ENCODE measurements around the gene LSR.
A peak's percentile ranks its signal among the peaks of the same experiment; 100 is the strongest.
"Not testable (repeated sequence)": the region's sequence is repeated elsewhere in the genome, so short reads cannot be mapped to it uniquely, and the experiment has no call there.

Gene LSR

GRCh38 chr19:35268536-35269437 is 20.0 kb downstream of the LSR start, which contains the start of gene USF2:
TSS of gene USF2 (plus strand) at chr19:35268962. CDS start at chr19:35269102, 140 bp downstream.
- DNase-seq: peak; percentile 72

GRCh38 chr19:35269438-35270117 is 20.8 kb downstream of the LSR start:
- peak; percentile 65 for DNase-seq

DNA sequence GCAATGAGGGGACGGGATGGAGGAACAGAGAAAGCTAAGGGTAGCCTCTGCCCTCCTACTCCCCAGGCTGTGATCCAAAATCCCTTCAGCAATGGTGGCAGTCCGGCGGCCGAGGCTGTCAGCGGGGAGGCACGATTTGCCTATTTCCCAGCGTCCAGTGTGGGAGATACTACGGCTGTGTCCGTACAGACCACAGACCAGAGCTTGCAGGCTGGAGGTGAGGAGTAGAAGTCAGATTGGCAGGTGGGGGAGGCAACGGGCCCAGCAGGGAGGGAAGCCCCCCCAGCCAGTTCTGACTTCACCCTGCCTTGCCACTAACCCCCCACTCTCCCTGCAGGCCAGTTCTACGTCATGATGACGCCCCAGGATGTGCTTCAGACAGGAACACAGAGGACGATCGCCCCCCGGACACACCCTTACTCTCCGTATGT is 21.6 kb downstream of the LSR start:
- DNase-seq: no peak

GRCh38 chr19:35271546-35271945 is 22.7 kb downstream of the LSR start:
- no peak for DNase-seq

DNA sequence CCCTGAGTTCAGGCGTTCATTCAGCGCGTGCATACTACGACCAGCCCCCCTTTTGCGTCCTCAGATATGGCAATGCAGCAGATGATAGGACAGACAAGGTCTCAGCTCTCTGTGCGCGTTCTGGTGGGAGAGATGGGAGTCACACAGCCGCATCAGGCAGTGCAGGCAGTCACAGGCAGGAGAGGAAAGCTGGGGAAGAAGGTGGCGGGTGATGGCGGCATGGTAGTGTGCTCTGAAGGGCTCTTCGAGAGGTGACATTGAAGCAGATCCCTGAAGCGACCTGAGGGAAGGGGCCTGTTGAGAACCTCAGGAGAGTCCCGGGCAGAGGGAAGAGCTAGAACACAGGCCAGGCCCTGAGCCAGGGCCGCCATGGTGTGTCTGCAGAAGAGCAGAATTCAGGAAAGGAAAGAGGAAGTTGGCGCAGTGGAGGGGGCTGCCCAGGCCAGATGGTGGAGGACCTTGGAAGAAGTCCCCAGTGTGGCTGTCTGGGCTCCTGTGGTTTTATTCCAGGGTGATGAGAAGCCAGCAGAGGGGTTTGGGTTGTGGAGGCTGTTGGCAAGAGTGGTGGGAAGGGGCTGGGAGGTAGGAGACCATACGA is 23.4 kb downstream of the LSR start:
- DNase-seq: no peak

GRCh38 chr19:35272954-35273649 is 24.3 kb downstream of the LSR start:
- DNase-seq: no peak

- no peak for DNase-seq
These were observed 25.0 kb downstream of the LSR start for GRCh38 chr19:35273686-35274259.

GRCh38 chr19:35274323-35274722 is 25.5 kb downstream of the LSR start:
- DNase-seq: no peak

GRCh38 chr19:35276706-35277281 is 28.0 kb downstream of the LSR start:
- DNase-seq: no peak

GRCh38 chr19:35278578-35279284 is 29.9 kb downstream of the LSR start:
- no peak for DNase-seq

- DNase-seq: no peak
These were observed 30.6 kb downstream of the LSR start for GRCh38 chr19:35279374-35279773.

DNA sequence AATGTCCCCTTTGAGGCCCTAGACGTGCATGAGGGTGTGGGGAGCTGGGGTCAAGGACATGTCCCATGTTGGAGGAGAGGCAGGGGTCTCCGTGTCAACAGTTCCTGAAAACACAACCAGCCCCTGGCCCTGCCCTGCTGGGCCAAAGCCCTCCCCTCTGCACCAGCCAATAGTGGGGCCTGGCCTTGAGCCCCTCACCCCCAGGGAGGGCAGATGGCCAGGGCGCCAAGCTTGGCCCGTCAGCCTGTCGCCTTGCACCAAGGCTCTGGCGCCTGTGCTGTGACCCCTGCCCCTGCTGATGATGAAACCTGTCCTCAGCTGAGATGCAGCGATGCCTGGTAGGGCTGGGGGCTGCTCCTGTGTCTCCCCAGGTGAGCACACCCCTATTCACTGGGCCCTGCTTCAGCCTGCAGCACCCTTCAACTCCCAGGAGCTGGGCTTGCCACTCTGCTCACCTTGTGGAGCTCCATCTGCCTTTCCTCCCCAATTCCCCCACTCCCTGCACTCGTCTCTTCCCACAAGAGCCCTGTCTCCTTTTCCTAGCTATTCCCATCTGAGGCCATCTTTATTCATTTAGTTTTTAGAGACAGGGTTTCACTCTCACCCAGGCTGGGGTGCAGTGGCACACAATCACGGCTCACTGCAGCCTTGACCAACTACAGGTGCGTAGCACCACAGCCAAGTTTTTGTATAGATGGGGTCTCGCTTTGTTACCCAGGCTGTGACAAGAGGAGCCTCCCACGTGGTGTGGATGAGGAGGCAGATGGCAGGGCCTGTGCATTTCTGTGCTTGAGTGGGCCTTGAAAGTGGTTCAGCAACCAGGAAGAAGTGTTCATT is 31.4 kb downstream of the LSR start:
- no peak for DNase-seq

GRCh38 chr19:35281303-35281702 is 32.5 kb downstream of the LSR start:
- no peak for DNase-seq

GRCh38 chr19:35284153-35285094 is 35.6 kb downstream of the LSR start:
- no peak for DNase-seq

DNA sequence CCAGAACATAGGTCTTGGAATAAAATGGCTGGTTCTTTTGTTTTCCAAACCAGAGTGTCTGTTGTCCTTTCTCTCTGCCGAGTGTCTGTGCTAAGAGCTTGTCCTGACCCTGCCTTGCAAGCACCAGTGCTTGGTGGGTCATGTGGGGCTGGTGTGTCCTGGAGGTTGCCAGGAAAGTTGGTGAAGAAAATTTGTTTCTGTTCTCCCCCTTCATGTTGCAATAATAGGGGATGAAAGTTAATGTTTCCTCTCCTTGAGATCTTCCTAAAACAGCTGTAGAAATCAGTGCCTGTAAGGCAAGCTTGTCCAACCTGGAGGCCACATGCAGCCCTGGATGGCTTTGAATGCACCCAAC is 36.3 kb downstream of the LSR start:
- no peak for DNase-seq

DNA sequence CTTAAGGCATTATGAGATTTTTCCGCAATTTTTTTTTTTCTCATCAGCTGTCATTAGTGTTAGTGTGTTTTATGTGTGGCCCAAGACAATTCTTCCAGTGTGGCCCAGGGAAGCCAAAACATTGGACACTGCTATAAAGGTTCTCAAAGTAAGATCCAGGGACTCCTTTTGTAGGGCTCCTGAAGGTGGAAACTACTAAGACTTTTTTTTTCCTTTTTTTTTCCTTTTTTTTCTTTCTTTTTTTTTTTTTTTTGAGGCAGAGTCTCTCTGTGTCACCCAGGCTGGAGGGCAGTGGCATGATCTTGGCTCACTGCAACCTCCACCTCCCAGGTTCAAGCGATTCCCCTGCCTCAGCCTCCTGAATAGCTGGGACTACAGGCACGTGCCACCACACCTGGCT is 36.7 kb downstream of the LSR start:
- DNase-seq: not testable (repeated sequence)

DNA sequence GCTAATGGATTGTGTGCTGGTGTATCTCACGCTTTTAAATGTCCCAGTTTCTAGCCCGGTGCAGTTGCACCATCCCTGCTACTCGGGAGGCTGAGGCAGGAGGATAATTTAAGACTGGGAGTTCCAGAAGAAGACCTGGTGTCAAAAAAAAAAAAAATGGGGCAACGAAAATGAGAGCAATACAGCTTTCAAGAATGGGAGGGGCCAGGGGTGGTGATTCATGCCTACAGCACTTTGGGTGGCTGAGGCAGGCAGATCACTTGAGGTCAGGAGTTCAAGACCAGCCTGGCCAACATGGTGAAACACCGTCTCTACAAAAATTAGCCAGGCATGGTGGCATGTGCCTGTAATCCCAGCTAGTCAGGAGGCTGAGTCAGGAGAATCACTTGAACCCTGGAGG is 37.3 kb downstream of the LSR start:
- DNase-seq: not testable (repeated sequence)

DNA sequence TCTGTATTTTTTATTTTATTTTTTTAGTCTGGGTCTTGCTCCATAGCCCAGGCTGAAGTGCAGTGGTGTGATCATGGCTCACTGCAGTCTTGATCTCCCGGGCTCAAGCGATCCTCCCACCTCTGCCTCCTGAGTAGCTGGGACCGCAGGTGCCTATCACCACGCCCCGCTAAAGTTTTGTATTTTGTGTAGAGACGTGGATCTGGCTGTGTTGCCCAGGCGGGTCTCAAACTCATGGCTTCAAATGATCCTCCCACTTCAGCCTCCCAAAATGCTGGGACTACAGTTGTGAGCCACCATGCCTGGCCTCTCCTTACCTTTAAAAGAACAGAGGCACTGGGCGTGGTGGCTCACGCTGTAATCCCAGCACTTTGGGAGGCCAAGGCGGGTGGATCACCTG is 38.9 kb downstream of the LSR start:
- no peak for DNase-seq

DNA sequence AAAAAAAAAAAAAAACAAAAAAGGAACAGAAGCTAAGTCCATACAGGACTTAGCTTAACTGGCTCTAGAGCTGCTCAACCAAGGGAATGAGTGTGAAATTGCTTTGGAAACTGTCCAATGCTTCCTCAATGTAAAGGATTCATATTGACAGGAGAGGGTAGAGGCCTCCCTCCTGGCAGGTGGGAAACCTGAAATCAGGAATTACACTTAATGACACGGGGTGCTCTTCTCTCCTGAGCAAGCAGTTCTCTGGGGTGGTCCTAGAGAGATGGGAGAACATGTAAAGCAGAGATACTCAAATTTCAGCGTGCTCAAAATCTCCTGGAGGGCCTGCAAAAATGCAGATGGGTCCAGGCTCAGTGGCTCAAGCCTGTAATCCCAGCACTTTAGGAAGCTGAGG is 39.5 kb downstream of the LSR start:
- no peak for DNase-seq

- DNase-seq: no peak
These were observed 40.1 kb downstream of the LSR start for GRCh38 chr19:35288906-35289305.
